GM12801 (cell line): ENCODE data around the gene PRKCI.

Source experiments
- TF ChIP-seq, protein P1 (sequence below): IDR thresholded peaks from one replicate; pipeline ENCODE4 v1.5.1; 2011; ENCODE audit warnings: control low read depth; ENCODE audit not compliant: insufficient read length; ENCODE audit errors: extremely low read depth

PRKCI gene

DNA sequence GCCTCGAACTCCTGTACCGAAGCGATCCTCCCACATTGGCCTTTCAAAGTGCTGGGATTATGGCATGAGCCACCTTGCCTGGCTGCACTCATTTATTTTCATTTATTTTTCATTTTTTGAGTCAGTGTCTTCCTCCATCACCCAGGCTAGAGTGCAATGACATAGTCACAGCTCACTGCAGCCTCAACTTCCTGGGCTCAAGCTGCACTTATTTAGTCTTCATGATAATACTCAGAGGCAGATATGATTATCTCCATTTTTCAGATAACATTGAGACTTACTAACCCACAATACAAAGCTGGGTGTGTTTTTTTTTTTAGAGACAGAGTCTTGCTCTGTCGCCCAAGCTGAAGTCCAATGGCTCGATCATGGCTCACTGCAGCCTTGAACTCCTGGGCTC is 10.0 kb downstream of the PRKCI start:
- TF ChIP-seq, protein P1, sequence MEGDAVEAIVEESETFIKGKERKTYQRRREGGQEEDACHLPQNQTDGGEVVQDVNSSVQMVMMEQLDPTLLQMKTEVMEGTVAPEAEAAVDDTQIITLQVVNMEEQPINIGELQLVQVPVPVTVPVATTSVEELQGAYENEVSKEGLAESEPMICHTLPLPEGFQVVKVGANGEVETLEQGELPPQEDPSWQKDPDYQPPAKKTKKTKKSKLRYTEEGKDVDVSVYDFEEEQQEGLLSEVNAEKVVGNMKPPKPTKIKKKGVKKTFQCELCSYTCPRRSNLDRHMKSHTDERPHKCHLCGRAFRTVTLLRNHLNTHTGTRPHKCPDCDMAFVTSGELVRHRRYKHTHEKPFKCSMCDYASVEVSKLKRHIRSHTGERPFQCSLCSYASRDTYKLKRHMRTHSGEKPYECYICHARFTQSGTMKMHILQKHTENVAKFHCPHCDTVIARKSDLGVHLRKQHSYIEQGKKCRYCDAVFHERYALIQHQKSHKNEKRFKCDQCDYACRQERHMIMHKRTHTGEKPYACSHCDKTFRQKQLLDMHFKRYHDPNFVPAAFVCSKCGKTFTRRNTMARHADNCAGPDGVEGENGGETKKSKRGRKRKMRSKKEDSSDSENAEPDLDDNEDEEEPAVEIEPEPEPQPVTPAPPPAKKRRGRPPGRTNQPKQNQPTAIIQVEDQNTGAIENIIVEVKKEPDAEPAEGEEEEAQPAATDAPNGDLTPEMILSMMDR: no peak

DNA sequence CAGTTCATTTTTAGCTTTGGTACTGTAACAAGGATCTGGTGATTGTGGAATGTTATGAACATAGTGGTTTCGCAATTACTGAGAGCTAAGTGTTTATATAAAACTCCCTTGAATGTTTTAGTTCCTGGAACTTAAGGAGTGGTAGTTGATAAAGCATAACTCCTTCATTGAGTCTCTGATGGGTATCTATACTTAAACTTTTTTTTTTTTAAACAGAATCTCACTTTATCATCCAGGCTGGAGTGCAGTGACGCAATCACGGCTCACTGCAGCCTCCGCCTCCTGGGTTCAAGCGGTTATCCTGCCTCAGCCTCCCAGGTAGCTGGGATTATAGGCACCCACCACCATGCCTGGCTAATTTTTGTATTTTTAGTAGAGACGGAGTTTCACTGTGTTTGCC is 11.3 kb downstream of the PRKCI start:
- TF ChIP-seq, protein P1: no peak

DNA sequence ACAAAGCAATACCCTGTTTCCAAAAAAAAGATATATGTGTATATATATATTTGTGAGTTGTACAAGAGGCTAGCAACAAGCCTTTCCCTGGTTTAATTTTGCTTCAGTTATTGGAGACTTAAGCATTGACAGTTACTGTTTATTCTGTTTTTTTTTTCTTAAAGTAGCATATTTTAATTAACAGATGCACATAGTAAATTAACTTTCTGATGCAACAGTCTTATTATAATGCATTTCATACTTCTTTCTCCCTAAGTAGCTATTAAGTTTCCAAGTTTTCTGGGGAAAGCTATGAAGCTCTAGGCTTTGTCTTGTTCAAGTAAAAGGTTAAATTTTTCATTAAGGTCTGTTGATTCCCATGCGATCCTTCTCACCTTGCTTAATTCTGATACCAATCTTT is 17.9 kb downstream of the PRKCI start:
- TF ChIP-seq, protein P1: no peak

DNA sequence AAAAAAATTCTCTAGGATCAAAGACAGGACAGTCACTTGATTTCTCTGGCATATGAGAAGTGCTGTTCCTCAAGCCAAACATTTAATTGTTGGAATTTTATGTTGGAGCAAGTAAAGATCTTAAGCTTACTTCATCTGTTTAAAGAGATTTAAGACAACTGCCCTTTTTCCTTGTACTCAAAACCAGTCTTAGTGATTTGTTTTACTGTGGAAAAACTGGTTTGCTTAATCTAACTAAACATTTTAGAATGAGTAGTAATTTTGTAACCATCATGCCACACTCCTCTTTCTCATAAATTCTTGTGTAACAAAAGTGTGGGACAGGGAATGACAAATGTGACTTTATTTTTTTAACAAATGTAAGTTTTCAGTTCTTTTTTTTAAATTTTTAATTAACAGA is 18.4 kb downstream of the PRKCI start:
- TF ChIP-seq, protein P1: no peak

DNA sequence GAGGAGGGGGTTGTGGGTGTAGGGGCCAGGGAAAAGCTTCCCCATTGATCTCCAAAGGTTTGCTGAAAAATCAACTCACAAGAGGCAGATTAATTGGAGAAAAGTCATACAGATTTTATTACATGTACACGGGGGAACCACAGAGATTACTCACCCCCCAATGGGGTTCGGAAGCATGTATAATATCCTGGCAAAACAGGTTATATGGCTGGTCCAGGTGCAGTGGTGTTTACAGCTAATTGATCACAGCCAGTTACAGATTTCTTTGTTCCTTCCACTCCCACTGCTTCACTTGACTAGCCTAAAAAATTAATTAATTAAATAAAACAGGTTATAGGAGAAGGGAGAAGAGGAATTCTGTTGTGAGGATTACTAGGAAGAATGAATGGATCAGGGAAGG is 22.4 kb downstream of the PRKCI start:
- TF ChIP-seq, protein P1: no peak

DNA sequence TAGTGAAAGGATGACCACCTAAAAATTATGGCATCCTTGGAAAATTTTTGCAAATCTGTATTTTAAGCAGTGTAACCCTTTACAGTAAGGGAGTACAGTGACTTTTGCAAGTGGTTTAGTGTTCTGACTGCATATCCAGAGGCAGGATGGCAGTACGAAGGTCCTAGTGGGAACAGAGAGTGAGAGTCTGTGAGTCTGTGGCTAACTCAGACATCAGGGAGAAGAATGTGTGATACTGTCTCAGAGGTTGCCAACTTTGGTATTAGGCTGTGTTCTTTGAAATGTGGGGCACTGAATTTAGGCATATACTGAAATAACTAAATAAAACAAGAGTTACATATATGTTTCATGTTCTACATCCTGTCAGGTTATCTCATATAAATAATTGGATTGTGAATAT is 25.7 kb downstream of the PRKCI start:
- TF ChIP-seq, protein P1: no peak

DNA sequence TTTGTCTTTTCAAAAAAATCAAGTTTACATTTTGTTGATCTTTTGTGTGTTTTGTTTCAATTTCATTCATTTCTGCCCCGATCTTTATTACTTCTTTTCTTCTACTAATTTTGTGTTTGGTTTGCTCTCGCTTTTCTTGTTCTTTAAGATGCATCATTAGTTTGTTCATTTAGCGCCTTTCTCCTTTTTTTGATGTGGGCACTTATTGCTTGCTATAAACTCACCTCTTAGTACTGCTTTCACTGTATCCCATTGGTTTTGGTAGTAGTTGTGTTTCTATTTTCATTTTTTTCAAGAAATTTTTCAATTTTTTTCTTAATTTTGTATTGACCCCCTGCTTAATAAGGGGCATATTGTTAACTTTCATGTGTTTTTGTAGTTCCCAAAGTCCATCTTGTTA is 34.4 kb downstream of the PRKCI start:
- TF ChIP-seq, protein P1: no peak

DNA sequence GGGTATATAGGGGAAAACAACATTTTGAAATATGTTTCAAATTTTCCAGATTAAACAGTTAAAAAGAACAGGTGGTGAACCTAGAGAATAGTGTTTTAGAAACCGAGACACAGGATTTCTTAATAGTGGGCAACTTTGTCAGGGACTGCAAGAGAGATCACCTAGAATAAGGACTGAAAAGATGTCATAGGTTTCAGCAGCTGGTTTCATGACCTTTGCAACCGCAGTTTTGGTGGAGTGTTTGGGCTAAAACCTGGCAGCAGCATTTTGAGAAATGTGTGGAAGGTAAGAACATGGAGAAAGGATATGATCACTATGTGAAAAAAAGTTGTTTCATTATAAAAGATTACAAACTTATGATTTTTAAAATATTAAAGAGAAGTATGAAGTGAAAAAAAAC is 34.9 kb downstream of the PRKCI start:
- TF ChIP-seq, protein P1: no peak
